GM21528 (cell line): ENCODE results near the gene ZNF792.
"Not testable (repeated sequence)": the region's sequence is repeated elsewhere in the genome, so short reads cannot be mapped to it uniquely, and the experiment has no call there.

Experiments used
- ATAC-seq: cut with Tn5 transposase; IDR thresholded peaks from one replicate; pipeline ENCODE4 v1.9.1; 2021; ENCODE audit warnings: mild to moderate bottlenecking, moderate library complexity; ENCODE audit not compliant: unreplicated experiment, low FRiP score

ZNF792 gene

DNA sequence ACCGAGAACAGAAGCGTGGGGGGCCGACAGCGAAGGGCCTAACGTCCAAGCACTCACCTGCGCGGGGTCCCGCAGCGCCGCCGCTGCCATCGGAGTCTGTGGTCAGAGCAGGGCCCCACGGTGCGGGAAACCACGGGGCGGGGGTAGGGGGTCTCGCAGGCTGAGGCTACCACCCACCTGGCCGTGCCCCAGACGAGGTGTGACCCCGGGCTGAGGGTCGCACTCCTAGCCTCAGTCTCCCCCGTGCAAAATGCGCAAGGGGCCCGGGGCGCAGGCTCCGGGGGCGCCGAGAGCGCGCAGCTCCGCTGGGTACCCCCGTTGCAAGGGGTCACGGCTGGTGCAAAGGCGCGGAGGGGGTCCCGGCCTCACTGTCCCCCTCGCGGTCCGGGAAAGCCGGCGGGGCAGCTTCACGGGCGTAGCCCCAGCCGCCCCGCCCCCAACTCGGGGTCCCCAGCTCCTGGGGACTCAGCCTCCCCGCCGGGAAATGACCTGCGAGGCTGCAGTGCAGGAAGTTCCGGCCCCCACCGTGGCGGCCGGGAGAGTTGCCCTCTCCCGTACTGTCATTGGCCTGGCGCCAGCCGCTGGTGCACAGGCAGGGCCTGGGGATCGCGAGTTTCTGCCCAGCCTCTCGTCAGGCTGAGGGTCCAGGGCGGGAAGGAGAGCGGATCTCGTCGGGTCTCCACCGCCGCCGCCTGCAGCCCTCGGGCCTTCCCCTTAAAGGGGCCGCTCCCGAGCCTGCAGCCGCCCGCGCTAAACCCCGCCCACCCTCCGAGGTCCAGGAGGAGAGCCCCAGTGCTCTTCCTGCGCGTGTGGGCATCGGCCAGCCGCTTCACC lies at the start of gene ZNF792:
TSS of gene ZNF792 (minus strand) at position 657 of the 834 bp plus-strand sequence. CDS start at position 90, 567 bp downstream.
- no peak for ATAC-seq

DNA sequence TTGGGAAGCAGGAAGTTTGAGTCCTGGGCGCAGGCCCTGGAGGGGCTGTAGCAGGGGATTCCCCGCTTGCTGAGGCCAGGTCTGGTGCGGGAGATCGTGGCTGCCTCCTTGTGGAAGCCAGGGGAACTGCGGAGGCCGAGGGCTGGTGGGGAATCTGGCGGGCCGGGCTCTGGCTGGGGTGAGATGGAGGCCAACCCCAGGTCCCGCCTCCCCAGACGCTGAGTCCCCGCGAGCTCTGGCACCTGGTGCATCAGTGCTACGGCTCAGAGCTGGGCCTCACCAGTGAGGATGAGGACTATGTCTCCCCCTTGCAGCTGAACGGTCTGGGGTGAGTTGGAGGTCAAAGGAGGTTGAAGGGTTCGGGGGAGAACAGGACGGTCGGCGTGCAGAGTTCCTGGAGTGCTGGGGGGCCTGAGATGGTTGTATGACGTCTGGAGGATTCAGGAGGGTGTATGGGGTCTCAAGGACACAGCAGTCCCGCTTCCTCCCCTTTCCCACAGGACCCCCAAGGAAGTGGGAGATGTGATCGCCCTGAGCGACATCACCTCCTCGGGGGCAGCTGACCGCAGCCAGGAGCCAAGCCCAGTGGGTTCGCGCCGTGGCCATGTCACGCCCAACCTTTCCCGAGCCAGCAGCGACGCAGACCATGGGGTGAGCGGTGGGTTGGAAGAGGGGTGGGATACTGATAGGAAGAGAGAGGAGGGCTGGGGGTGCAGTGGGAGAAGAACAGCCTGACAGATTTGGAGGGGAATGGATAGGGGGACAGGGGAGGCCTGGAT lies 49.2 kb upstream of the ZNF792 start:
- no peak for ATAC-seq

DNA sequence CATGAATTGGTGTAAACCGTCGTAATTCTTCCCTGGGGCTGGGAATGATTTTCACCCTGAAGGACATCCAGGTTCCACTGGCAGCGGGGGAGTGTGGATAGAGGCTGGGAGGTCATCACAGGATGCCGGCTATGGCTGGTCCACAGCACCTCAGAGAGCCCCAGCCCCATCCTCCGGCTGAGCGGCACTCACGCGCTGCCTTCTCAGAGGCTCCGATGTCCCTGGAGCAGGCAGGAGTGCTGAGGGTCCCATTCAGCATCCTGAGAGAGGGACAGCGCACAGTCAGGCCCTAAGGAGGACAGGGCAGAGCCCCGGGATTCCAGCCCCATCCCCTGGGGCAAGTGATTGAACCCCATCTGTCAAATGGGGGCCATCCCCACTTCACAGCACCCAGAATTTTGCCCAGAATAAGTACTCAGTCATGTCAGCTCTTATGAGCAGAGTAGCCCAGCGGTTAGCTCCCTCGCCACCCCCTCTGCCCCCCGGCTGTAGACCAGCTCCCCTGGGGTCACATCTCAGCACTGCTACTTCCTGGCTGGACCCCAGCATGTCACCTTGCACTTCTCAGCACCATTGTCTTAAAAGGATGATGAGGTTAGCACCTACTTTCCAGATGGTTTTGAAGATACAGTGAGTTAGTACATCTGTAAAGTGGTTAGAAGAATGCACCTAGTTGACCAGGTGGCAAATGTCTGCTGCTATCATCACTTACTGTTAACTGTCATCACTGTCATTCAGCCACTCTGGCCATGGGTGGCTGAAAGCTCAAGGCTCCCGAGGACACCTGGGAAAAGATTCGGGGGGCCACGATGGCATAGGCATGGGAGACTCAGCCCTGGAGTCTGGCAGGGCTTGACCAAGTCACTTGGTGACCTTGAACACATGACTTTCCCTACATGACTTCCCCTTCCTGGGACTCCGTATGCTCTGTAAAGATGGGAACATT lies 48.0 kb upstream of the ZNF792 start:
- no peak for ATAC-seq

DNA sequence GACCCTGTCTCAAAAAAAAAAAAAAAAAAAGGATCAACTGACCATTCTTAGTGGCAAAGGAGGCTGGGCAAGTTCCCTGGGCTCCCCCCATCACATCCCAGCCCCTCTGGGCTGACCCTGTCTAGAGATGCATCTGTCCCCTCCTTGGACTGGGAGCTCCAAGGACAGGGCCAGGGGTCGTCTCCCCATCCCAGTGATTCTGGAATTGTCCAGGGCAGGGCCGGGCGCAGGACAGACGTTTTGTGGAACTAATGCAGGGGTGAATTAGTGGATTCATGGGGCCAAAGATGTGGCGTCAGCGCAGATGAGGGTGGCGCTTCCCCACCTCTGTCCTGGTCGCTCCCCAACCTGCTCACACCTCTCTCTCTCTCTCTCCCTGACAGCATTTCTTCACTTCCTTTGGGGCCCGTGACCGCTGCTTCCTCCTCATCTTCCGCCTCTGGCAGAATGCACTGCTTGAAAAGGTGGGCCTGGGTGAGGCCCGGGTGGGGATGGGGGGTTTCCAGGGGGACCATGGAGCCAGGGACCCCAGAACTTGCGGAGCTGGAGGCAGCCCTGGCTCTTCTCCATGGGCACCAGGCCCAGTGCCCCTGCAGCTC lies 47.2 kb upstream of the ZNF792 start:
- ATAC-seq: no peak

DNA sequence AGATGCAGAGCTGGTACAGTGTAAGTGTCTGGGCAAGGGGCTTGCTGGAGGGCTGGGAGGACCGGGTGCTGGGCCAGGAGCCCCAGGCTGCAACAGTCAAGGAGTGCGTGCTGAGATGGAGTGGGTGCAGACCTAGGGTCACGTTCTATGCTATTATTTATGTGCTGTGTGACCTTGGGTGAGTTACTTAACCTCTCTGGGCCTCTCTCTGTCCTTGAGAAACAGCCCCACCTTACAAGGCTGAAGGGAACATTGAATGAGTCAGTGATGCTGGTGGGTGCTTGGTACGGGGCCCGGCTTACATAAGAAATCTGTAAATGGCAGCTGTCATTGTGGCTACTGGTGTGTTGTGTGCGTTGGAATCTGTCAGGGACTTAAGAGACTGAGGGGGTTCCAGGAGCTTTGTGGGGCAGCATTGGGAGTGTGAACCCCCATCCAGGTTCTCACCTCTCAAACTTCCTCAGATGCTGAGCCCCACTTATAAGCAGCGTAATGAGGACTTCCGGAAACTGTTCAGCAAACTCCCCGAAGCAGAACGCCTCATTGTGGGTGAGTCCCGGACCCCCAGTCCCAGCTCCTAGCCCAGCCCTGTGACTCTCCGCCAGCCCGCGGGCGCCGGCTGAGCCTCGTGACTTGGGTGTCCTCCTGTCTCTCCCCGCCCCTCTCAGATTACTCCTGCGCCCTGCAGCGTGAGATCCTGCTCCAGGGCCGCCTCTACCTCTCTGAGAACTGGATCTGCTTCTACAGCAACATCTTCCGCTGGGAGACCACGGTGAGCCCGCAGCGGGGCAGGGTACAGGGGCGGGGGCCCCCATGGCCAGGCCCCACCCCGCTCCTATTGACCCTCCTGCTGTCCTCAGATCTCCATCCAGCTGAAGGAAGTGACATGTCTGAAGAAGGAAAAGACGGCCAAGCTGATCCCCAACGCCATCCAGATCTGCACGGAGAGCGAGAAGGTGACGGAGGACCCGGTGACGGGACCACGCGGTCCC lies 45.7 kb upstream of the ZNF792 start:
- ATAC-seq: no peak

DNA sequence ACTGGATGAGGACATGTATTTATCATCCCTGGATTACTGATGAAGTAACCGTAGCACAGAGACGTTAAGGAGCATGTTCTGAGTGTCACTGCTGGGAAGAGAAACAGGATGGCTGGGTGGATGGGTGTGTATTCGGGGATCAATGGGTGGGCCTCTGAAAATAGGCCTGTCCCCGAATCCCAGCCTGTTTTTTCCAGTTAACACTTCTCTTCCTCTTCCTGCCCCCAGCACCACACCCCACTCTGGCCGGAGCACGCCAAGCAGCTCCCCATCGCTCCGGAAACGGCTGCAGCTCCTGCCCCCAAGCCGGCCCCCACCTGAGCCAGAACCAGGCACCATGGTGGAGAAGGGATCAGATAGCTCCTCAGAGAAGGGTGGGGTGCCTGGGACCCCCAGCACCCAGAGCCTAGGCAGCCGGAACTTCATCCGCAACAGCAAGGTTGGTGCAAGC lies 44.9 kb upstream of the ZNF792 start:
- no peak for ATAC-seq

DNA sequence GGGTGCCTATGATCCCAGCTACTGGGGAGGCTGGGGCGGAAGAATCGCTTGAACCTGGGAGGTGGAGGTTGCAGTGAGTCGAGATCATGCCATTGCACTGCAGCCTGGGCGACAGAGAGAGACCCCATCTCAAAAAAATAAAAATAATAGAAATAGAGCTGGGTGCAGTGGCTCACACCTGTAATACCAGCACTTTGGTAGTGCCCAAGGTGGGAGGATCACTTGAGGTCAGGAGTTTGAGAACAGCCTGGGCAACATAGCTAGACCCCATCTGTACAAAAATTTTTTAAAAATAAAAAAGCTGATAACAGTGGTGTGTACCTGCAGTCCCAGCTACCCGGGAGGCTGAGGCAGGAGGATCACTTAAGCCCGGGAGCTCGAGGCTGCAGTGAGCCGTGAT lies 43.4 kb upstream of the ZNF792 start:
- ATAC-seq: not testable (repeated sequence)

DNA sequence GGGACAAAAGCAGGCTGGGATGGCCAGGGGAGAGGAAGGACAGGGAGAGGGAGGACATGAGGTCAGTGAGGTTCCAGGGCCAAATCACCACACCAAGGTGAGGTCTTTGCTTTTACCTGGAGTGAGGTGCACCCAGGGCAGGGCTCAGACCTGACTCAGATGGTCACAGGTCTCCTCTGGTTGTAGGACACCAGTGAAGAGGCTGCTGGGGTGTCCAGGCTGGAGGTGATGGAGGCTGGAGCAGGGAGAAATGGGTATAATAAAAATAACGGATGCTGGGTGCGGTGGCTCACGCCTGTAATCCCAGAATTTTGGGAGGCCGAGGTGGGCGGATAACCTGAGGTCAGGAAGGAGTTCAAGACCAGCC lies 43.0 kb upstream of the ZNF792 start:
- ATAC-seq: no peak

DNA sequence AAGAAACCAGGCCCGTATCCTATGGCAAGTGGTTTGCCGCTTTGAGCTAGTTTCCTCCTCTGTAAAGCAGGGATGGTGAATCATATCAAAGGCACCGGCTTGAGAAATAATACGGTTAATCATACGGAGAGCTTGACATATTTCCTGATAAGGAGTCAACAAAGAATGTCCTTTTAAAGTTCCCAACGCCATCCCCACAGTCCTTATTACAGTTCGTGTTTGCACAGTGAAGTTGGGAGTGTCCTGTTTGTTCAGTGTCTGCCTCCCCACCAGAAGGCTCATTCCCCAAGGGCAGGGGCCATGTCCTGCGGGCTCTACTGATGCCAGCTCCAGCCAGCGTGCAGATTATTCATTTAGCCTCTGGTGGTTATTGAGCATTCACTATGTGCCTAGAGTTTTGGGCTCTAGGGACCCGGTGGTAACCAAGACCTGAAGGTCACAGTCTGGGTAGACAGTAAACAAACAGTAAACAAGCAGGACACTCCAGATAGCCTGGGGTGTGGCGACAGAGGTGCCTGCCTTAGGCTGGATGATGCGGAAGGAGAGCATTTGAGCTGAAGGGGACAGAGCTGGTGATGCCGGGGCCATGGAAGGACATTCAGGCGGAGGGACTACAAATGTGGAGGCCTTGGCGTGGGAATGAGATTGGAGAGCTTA lies 42.4 kb upstream of the ZNF792 start:
- no peak for ATAC-seq

DNA sequence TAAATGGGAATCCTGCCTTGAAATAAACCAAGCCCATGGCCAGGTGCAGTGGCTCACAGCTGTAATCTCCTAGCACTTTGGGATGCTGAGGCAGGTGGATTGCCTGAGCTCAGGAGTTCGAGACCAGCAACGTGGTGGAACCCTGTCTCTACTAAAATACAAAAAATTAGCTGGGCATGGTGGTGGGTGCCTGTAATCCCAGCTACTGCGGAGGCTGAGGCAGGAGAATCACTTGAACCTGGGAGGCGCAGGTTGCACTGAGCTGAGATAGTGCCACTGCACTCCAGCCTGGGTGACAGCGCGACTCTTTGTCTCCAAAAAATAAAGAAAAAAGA lies 41.9 kb upstream of the ZNF792 start:
- ATAC-seq: not testable (repeated sequence)

DNA sequence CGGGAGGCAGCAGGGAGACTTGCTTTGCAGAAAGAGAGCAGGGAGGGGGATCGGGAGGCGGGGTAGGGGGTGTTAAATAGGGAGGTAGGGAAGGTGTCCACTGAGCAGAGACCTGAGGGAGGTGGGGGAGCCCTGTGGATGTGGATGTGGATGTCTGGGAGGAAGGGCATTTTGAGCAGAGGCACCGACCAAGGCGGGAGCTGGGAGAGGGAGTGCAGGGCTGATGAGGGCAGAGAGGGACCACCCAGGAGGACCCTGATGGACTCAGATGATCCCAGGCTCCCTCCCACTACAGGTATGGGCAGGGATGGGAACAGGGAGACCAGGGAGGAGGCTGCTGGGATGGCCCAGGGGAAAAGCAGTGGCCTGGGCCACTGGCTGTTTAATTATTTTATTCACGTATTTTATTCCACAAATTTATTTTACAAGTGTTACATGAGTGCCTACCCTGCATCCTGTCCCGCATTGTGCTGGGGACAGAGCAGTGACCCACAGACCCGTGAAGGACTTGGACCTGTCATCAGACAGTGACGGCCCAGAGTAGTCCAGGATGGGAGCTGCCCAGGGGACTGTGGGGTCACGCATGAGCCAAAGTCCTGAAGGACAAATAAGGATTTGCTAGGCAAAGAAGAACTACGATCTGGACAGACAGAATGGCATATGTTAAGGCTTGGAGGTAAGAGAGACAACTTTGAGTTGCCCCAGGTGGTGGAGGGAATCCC lies 41.4 kb upstream of the ZNF792 start:
- ATAC-seq: no peak

DNA sequence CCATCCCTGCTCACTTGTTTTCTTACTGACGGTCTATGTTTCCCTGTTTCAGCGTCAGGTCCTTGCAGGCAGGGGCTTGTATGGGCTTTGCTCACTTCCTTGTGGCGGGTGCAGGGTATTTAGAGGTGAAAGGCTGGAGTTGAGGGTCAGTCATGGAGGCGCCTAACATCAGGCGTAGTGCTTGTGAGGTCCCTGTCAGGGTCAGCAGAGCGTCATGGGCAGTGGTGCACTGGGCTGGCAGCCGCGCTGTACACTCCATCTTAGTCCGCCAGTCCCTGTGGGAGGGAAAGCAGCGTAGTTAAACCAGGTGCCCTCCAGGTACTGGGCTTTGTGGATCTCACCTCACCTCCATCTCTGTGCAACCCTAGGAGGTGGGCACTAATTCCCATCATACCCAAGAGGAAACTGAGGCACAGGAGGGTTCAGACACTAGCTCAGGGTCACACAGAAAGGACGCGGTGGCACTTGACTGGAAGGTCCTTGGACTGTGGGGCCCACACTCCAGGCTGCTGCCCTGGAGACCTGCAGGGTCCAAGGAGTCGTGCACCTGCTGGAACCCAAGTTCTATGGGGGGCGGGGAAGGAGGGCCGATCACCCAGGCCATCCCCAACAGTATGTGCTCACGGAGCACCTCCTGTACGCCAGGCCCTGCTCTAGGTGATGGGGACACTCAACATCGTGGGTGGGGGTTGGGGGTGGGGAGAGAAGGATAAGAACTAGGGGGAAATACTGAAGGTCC lies 40.7 kb upstream of the ZNF792 start:
- ATAC-seq: no peak

DNA sequence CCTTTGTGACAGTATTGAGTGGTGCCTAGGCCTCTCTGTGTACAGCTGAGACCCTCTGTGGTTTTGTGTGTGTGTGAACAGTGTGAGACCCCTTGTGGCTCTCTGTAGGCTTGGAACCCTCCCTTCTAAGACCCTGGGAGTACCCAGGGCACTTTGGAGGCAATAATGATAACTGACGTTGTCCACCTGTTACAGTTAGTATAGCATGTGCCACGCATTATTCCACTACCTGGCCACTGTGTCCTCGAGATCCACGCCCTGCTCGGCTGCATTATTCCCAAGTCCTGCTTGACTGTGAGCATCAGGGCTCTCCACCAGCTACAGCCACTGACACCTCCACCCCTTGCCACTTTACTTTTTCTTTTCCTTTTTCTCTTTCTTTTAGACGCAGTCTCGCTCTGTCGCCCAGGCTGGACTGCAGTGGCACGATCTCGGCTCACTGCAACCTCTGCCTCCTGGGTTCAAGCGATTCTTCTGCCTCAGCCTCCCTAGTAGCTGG lies 38.1 kb upstream of the ZNF792 start:
- no peak for ATAC-seq

DNA sequence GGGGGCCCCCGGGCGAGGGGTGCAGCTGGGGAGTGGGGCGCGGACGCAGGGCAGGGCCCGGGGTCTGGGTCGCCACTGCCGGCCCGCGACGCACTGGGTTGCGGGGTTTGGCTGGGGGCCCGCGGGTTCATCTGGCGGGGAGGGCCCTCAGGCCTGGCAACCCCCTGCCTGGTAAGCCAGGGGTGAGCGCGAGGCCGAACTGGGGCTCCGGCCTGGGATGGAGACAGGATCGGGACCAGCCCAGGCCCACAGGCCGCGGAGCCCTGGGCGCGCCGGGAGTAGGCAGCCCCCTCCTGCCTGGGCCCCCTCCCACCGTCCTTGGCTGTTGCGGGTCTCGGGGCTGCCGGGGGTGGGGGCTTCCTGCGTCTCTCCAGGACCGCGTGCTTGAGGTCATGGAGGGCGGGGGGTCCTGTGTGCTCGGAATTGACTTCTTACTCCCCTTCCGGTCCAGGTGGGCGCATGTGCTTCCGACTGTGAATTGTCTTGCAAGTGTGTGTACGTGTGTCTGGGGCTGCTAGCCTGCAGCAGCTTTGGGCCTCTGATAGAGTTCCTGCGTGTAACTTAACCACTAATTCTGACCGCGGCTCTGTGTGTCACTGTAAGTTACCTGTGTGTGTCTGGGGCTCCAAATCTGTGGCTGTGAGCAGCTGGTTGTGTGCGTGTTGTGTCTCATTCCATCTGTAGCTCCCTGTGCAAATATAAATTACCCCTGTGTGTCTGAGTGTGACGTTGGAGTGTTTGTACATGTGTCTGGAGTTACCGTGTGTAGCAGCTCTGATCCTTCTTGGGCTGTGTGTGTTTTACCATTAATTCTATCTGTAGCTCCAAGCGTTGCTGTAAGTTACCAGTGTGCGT lies 36.8 kb upstream of the ZNF792 start:
- no peak for ATAC-seq

DNA sequence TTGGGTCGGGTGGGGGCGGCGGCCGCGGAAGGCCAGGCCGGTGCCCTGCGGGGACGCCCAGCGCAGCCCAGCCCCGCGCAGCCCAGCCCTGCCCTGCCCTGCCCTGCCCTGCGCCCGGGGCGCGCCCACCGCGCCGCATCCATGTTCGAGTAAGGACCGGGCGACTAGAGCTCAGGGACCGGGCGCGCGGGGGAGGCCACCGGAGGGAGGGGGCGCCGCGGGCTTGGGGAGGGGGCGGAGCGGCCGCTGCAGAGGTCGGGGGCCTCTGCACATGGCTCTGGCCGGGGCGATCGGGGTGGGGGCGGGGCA lies 36.3 kb upstream of the ZNF792 start:
- ATAC-seq: no peak

DNA sequence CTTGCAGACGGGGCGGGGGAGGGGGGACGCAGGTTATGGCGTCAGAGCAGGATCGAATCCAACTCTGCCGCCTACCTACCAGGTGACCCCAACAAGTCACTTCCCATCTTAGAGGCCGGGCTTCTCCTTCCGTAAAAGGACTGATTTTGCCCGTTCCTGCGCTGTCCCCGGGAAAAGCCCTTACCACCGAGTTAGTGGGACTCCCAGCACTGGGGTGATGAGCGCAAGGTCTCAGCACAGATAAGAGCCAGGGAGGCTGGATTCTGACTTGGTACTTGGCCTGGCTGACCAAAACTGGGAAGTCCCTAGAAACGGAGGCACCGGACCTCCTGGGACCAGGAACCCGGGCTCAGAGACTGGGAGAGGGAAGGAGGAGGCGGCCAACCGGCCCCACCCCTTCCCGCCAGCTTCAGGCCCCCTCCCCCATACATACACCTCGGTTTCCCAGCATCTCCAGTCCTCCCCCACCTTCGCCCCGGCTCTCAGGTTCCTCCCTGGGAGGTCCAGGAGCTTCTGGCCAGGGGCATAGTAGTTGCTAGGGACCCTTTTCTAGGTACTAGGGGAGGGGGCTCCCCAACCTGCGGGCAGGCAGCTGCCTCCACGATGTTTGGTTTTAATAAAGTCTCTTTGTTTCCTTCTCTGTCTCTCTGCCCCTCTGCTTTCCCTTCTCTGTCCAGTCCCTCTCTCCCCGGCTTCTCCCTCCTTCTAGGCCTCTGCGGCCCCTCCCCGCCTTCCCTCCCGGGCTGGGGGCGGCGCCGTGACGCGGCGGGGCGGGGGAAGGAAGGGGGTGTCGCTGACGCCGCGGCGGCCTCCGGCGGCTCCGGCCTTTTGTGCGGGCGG lies 35.7 kb upstream of the ZNF792 start, which contains the start of gene GRAMD1A:
TSS of gene GRAMD1A (plus strand) at position 826 of the 840 bp plus-strand sequence. CDS start 156 bp downstream, outside the sequence.
- peak; percentile 52 for ATAC-seq
